ENCODE data around the gene PSMD4.
"Not testable (repeated sequence)": the region's sequence is repeated elsewhere in the genome, so short reads cannot be mapped to it uniquely, and the experiment has no call there.

The PSMD4 gene

DNA sequence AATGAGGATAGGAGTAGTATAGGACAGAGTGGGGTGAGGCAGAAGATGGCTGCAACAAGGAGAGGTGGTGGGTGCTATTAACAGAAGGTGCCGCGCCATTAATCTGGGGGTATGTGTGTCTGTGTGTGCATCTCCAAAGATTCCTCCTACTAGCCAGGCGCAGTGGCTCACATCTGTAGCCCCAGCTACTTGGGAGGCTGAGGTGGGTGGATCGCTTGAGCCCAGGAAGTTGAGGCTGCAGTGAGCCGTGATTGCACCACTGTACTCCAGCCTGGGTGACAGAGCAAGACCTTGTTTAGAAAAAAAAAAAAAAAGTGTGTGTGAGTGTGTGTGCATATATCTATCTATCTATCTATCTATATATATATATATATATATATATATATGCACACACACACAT, 20.8 kb downstream of the PSMD4 start:
- not testable (repeated sequence) for DNase-seq

DNA sequence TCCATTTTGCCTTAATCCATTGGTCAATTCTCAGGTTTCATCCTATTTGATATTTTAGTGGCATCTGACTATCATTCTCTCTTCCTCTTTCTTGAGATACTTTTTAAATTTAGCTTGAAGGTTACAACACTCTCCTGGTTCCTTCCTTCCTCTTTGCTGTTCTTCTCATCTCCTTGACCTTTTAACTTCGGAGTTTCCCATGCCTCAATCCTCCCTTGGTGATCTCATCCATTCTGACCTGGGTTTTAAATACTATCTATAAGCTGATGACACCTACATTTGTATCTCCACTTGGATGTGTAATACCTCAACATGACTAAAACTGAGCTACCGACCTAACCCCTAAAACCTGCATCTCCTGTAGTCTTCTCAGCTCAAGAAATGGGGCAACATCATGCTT, 22.7 kb downstream of the PSMD4 start:
- no peak for DNase-seq

DNA sequence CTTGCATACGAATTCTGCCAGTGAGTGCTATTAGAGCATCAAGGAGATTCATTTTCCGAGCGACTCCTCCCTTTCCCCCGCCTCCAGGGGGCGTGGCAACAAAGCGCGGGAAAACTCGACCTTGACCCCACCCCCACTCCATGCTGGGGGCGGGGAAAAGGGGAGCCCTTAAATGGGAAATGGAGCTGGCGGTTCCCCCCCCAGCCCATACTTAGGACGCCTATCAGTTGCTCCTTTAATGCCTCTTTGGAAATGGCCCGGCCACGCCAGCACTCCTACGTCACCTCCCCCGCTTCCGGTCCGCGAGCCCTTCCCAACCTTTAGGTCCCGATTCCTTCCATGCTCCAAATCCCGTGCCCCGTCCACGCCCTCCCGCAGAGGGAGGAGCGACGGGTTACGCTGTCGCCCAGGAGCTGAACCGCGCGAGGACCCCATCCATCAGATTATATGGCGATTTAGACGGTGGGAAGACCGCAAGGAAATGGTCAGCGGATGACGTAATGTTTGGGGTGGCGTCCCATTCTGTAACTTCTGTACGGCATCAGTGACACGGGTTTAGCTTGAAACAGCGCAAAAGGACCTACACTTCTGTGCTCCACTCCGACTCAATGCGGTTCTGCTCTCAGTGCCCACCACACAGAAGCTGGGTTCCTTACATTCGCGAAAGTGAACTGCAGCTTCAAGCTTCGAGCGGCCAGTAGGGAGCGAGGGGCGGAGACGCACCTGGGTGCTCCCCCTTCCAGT, 26.9 kb downstream of the PSMD4 start:
- DNase-seq = peak; percentile 97

GRCh38 chr1:151281969-151282882, 27.7 kb downstream of the PSMD4 start, which contains the start of gene ZNF687:
Gene ZNF687 (plus strand): TSS chr1:151282299. CDS start chr1:151286292, 3,993 bp downstream.
- DNase-seq = peak; percentile 91

DNA sequence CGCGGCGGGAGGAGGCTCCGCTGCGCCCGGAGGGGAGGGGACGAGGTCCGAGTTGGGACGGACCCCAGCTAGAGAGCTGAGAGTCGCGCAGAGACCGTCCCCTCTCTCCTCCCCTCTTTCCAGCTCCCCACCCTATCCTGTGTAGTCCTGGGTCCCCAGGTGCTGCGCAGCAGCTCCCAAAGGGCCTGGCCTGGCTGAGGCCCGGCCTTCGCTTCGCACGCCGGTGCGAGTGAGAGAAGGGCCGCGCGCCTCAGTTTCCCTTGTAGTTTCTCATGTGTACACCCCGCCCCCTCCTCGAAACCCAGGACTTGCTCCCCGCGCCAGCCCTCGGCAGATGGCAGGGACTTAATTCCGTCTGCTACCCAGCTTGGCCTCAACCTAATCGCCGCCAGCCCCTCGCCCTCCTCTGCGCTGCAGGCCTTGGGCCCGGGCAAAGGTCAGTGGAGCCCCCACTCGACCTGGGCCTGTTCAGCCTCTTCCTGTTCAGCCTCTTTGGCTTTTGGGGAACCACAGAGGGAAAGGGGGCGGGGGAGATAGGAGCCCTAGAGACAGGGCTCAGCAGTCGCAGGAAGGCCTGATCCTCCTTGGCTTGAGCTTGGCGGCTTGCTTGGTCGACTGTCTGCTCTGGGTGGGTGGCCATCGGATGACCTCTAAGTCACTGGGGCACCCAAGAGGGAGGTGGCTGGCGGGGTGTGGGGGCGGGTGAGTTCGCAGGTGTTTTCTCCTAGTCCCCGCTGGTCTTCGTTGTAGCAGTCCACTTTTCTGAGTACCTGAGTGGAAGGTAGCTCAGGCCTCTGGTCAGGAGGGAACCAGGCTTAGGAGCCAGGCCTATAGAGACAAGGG, 28.6 kb downstream of the PSMD4 start:
- no peak for DNase-seq

DNA sequence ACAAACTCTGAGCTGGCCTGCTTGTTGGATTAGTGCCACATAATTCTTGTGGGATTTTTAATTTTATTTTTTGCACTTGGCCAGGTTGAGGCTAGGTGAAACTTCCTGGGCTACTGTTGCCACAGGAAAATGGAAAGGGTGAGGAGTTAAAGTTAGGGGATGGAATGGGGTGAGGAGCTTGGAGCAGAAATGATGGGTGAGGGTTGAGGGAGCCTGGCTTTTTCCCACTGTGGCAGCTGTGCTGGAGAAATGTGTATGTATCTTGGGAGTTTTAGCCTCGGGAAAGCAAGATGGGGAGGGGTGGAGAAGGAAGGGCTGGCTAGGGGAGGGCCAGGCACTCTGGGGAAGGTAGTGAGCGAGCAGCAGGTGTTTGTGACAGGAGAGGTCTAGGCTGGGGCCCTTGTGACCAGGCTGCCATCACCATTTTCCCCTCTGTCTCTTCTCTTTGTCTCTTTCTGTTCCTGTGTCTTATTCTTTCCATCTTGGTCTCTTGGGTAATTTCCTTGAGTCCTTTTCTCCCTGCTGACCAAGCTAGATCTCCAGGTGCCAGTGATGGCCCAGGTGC, 29.6 kb downstream of the PSMD4 start:
- no peak for DNase-seq

- no peak for DNase-seq
These were observed 32.2 kb downstream of the PSMD4 start for GRCh38 chr1:151286619-151287340.

- DNase-seq = no peak
These were observed 32.8 kb downstream of the PSMD4 start for GRCh38 chr1:151287341-151287699.

DNA sequence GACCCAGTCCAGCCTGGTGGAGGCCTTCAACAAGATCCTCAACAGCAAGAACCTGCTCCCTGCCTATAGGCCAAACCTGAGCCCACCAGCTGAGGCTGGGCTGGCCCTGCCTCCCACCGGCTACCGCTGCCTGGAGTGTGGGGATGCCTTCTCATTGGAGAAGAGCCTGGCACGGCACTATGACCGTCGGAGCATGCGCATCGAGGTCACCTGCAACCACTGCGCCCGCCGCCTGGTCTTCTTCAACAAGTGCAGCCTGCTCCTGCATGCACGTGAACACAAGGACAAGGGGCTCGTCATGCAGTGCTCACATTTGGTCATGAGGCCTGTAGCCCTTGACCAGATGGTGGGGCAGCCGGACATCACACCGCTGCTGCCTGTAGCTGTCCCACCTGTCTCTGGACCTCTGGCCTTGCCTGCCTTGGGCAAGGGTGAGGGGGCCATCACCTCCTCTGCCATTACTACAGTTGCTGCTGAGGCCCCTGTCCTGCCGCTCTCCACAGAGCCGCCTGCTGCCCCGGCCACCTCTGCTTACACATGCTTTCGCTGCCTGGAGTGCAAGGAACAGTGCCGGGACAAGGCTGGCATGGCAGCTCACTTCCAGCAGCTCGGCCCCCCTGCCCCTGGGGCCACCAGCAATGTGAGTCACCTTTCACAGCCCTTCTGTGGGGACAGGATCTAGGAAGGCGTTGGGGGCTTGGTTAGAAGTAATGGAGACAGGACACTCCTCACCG, 33.4 kb downstream of the PSMD4 start:
- DNase-seq = no peak

DNA sequence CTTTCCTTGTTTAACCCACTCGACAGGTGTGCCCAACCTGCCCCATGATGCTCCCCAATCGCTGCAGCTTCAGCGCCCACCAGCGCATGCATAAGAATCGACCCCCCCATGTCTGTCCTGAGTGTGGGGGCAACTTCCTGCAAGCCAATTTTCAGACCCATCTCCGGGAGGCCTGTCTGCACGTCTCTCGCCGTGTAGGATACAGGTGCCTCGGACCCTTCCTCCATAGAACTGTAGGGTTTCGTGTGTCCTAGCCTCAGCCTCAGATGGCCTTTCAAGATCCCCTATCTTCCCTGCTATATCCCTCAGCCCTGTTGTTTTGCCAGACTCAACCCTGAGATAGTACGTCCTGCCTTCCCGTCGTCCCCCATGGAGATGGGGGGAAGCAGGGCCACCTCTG, 34.0 kb downstream of the PSMD4 start:
- no peak for DNase-seq

DNA sequence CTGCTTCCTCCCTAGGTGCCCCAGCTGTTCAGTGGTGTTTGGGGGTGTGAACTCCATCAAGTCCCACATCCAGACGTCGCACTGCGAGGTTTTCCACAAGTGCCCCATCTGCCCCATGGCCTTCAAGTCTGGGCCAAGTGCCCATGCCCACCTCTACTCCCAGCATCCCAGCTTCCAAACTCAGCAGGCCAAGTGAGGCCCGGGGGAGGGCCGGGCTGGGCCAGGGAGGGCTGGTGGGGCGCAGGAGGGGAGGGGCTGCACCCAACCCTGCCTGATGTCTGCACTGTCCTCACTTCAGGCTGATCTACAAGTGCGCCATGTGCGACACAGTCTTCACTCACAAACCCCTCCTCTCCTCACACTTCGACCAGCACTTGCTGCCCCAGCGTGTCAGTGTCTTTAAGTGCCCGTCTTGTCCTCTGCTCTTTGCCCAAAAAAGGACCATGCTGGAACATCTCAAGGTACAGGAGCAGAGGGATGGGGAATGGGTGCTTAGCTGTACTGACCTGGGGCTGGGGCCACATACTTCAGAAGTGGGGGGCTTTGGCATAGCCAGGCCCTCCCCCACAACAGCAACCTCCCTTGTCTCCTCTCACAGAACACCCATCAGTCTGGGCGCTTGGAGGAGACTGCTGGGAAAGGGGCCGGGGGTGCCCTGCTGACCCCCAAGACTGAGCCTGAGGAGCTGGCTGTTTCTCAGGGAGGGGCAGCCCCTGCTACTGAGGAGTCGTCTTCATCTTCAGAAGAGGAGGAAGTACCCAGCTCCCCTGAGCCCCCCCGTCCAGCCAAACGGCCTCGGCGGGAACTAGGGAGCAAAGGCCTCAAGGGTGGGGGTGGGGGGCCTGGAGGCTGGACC, 34.8 kb downstream of the PSMD4 start:
- DNase-seq = no peak

DNA sequence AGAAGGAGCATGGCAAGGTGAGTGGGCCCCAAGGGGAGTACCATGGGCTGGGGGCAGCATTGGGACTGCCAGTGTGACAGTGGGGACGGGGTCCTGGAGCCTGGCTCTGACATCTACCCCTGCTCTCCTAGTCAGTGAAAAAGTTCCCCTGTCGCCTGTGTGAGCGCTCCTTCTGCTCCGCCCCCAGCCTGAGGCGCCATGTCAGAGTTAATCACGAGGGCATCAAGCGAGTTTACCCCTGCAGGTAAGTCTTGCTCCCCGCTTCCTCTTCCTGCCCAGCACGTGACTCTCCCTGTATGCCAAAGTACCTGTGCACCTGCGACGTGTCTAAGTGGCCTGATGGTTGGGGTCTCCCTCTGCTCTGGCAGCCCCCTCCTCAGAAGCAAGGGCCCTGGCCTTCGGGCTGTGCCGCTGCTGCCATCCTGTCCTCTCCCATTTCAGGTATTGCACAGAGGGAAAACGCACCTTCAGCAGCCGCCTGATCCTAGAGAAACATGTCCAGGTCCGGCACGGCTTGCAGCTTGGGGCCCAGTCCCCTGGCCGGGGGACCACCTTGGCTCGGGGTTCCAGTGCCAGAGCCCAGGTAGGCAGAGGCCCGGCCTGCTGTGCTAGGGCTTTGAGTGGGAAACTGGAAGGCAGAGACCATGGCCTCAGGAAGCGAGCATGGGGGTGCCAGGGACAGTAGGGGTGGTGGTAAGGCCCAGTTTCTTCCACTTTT, 35.6 kb downstream of the PSMD4 start:
- no peak for DNase-seq

GRCh38 chr1:151290709-151291303, 36.3 kb downstream of the PSMD4 start:
- DNase-seq = no peak

GRCh38 chr1:151292207-151293030, 37.9 kb downstream of the PSMD4 start:
- no peak for DNase-seq

DNA sequence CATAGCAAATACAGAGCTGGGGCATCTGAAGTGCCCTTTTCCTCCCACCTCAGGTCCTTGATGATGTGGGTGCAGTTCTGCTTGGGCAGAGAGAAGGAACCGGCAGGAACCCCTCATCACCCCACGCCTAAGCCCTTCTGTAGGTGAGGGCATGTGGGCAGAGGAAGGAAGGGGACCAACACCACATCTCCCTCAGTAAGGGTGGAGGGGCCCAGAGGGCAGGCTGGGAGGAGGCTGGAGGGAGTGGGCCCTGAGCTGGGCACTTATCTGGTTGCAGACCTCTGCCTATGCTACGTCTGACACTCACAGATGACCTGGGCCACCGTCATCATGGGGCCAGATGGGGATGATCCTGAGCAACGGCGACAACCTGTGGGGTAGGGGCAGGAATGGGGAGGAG, 38.6 kb downstream of the PSMD4 start:
- DNase-seq = no peak

DNA sequence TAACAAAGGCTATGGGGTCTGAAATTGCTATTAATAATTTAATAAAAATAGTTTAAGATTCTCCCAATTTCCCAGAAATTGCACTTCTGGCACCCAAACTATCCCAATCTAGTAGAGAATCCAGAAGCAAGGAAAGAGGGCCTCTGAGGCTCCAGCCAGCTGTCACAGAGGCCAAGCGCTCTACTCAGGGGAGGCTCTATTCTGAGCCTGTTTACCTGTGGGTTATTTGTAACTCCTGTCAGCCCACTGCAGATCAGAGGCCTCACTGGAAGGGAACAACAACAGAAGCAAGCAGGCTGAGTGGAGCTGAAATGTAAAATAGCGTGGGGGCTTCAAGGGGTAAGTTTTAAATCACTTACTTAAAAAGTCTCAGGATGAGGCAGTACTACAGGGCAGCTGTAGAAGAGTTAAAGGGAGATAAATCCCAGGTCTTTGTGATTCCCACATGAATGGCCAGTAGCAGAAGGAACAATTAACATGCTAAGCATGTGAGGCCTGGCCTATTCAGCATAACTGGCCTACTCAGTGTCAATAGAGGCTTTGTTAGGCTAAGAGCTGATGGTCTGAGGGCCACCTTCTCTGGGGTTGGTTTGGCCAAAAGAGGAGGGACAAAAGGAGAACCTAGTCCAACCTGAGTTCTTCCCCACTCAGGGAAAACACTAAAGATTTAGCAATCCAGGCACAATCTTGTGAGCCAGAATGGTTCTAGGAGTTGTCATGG, 40.4 kb downstream of the PSMD4 start:
- DNase-seq = no peak

GRCh38 chr1:151309811-151310323, 55.3 kb downstream of the PSMD4 start:
- no peak for DNase-seq
